ENCODE measurements around the gene AKIRIN2. TPM values are rescaled to one million over a fixed set of nuclear protein-coding genes. Genes with fewer than 3 reads are reported as not detected.
A peak's percentile ranks its signal among the peaks of the same experiment; 100 is the strongest.

AKIRIN2 gene
- total RNA-seq, 1 donor, result 15.2 TPM

DNA sequence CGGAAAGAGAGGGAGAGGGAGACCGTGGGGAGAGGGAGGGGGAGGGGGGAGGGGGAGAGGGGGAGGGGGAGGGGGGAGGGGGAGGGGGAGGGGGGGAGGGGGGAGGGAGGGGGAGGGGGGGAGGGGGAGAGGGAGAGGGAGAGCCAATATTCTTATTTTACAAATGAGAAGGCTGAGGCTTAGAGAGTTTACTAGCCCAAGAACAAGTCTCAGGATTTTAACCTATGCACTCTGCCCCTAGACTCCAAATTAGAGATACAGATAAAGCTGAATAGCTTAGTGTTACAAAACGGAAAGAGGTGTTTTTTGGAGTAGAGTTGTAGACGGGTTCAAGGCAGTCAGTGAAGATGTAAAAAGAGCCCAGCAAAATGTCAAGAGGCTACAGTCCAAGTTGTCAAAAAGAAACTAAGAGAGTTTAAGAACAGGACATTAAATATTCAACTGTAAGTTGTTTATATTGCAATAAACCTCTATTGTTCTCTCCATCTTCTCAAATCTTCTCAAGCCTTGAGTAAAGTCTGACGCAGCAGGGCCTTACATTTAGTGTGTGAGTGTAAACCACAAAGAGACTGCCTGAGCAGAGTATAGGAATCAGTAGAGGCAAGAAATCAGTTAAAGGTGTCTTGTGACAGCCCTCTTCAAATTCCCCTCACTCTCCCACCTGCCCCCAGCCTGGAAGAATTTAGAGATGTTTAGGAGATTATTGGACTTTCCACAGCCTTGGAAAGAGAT, 34.9 kb upstream of the AKIRIN2 start:
- Histone ChIP-seq H3K27me3 (ENCODE audit: insufficient read depth, low read length) (no peaks in the 10 kb centered on the region), H3K79me2 (ENCODE audit: insufficient read depth, low read length) (no peaks in the 10 kb centered on the region), H3K36me3 (ENCODE audit: insufficient read depth, low read length) (no peaks in the 10 kb centered on the region), H4K20me1 (ENCODE audit: insufficient read depth, low read length) (no peaks in the 10 kb centered on the region), H3K4me1 (ENCODE audit: insufficient read depth, low read length) (peaks cover 7% of the 10 kb centered on the region), H2AFZ (ENCODE audit: low read length) (no peak overlapping the region), H3K4me3 (ENCODE audit: insufficient read depth, low read length) (no peak overlapping the region), H3K27ac (ENCODE audit: low read depth, low read length) (no peak overlapping the region), H3K4me2 (ENCODE audit: insufficient read depth, low read length) (no peak overlapping the region), H3K9me3 (ENCODE audit: low read depth, low read length) (no peaks in the 10 kb centered on the region)
- TF ChIP-seq, protein P1, sequence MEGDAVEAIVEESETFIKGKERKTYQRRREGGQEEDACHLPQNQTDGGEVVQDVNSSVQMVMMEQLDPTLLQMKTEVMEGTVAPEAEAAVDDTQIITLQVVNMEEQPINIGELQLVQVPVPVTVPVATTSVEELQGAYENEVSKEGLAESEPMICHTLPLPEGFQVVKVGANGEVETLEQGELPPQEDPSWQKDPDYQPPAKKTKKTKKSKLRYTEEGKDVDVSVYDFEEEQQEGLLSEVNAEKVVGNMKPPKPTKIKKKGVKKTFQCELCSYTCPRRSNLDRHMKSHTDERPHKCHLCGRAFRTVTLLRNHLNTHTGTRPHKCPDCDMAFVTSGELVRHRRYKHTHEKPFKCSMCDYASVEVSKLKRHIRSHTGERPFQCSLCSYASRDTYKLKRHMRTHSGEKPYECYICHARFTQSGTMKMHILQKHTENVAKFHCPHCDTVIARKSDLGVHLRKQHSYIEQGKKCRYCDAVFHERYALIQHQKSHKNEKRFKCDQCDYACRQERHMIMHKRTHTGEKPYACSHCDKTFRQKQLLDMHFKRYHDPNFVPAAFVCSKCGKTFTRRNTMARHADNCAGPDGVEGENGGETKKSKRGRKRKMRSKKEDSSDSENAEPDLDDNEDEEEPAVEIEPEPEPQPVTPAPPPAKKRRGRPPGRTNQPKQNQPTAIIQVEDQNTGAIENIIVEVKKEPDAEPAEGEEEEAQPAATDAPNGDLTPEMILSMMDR (IDR thresholded peaks at IDR 0.05; ENCODE audit: extremely low read depth, low read depth, low read length), result no peak
- DNase-seq (ENCODE audit: insufficient read length, low spot score, missing footprints), result no peak

DNA sequence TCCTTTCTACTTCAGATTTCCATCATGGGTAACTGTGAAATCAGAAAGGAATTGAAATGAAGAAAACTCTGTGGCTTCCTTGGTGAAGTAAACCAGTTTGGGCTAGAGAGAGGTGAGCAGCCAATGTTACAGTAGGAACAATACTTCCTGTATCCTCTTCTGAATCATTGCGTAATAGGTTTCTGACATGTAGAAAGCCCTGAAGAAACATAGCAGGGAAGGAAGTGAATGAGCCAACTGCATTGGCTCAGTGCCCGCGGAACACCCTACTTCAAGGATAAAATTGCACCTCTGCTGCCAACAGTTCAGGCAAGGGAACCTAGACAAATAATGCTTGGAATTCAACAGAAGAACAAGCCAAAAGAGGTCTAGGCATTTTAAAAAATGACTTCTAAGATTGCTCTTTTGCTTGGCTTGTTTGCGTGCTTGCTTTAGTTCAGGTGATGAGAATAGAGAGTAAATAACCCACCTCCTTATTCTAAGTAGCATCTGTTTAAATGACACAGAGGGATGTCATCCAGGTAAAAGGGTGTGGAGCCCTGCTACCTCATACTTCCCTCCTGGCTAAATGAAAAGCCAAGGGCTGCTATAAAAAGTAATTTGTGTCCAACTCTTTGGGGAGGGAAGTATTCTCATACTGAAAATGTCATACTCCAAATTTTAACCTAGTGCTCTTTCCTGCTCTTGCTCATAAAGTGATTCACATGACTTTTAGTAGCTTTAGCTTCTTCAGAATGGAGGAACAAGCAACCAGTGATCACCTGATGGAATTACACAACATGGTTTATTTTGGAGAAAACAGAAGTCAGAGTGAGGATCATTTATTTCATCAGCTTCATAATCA, 30.0 kb upstream of the AKIRIN2 start:
- H3K36me3 ChIP-seq (ENCODE audit: insufficient read depth, low read length), result no peaks in the 10 kb centered on the region
- peak; percentile 96 for DNase-seq (ENCODE audit: insufficient read length, low spot score, missing footprints)
- TF ChIP-seq, protein P1 (IDR thresholded peaks at IDR 0.05; ENCODE audit: extremely low read depth, low read depth, low read length), result no peak
- peak overlapping the region; percentile 61 for H3K4me2 ChIP-seq (ENCODE audit: insufficient read depth, low read length)
- no peaks in the 10 kb centered on the region for H4K20me1 ChIP-seq (ENCODE audit: insufficient read depth, low read length)
- peak overlapping the region; percentile 43 for H3K27ac ChIP-seq (ENCODE audit: low read depth, low read length)
- H2AFZ ChIP-seq (ENCODE audit: low read length), result no peak overlapping the region
- peaks cover 17% of the 10 kb centered on the region for H3K4me1 ChIP-seq (ENCODE audit: insufficient read depth, low read length)
- no peaks in the 10 kb centered on the region for H3K27me3 ChIP-seq (ENCODE audit: insufficient read depth, low read length)
- H3K4me3 ChIP-seq (ENCODE audit: insufficient read depth, low read length), result no peak overlapping the region
- no peaks in the 10 kb centered on the region for H3K9me3 ChIP-seq (ENCODE audit: low read depth, low read length)
- H3K79me2 ChIP-seq (ENCODE audit: insufficient read depth, low read length), result no peaks in the 10 kb centered on the region

DNA sequence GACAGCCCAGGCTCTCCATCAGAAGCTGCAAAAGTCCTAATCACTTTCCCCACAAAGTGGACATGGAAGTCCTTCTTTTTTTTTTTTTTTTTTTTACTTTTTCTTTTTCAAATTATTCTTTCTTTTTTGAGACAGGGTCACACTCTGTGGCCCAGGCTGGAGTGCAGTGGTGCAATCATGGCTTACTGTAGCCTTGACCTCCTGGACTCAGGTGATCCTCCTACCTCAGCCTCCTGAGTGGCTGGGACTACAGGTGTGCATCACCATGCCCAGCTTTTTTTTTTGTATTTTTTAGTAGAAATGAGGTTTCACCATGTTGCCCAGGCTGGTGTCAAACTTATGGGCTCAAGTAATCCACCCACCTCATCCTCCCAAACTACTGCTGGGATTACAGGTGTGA, 29.0 kb upstream of the AKIRIN2 start:
- H3K4me3 ChIP-seq (ENCODE audit: insufficient read depth, low read length), result no peak overlapping the region
- DNase-seq (ENCODE audit: insufficient read length, low spot score, missing footprints), result no peak
- no peaks in the 10 kb centered on the region for H3K36me3 ChIP-seq (ENCODE audit: insufficient read depth, low read length)
- no peaks in the 10 kb centered on the region for H3K27me3 ChIP-seq (ENCODE audit: insufficient read depth, low read length)
- TF ChIP-seq, protein P1 (IDR thresholded peaks at IDR 0.05; ENCODE audit: extremely low read depth, low read depth, low read length), result no peak
- H3K4me1 ChIP-seq (ENCODE audit: insufficient read depth, low read length), result peaks cover 17% of the 10 kb centered on the region
- no peaks in the 10 kb centered on the region for H3K9me3 ChIP-seq (ENCODE audit: low read depth, low read length)
- H3K27ac ChIP-seq (ENCODE audit: low read depth, low read length), result no peak overlapping the region
- H3K79me2 ChIP-seq (ENCODE audit: insufficient read depth, low read length), result no peaks in the 10 kb centered on the region
- no peaks in the 10 kb centered on the region for H4K20me1 ChIP-seq (ENCODE audit: insufficient read depth, low read length)
- no peak overlapping the region for H3K4me2 ChIP-seq (ENCODE audit: insufficient read depth, low read length)
- no peak overlapping the region for H2AFZ ChIP-seq (ENCODE audit: low read length)

Measured in osteoblast (primary cell).